HCT116 (cell line): ENCODE measurements around the gene POMT2. TPM values are rescaled to one million over a fixed set of nuclear protein-coding genes. Genes with fewer than 3 reads are reported as not detected.
"Not testable (repeated sequence)": the region's sequence is repeated elsewhere in the genome, so short reads cannot be mapped to it uniquely, and the experiment has no call there.

ENCODE experiments used
- ATAC-seq: fragments of 200-7000 bp; cut with Tn5 transposase; 2 replicates; pipeline ENCODE4 v1.9.1; 2020; ENCODE audit warnings: mild to moderate bottlenecking, moderate library complexity
- BruUV-seq: library from RNA; stranded (reverse); fragments of 400-500 nt; replicated peaks from 2 replicates; lab custom pipeline; 2021; lab: Mats Ljungman, UMichigan
- CTCF ChIA-PET: fragments of 300-600 bp; sonication (Branson Sonifier 250); formaldehyde crosslinking; loops from one replicate; lab custom pipeline; 2021; ENCODE audit warnings: antibody characterized with exemption; lab: Charles Lee
- POLR2A ChIA-PET: fragments of 300-600, 350-600 bp; sonication (Branson Sonifier 250); formaldehyde crosslinking; loops from one replicate; lab custom pipeline; 2021; ENCODE audit warnings: antibody characterized with exemption; lab: Charles Lee
- RAD21 ChIA-PET, 2 experiments: fragments of 300-600 bp; sonication (Branson Sonifier 250); formaldehyde crosslinking; loops; one replicate each; lab custom pipeline; 2023; ENCODE audit warnings: low total read pairs in 2 of 2; ENCODE audit not compliant: uncharacterized antibody in 2 of 2, unreplicated experiment in 2 of 2, low non-redundant PET in 1 of 2; lab: Charles Lee
- DNase-seq: peaks from one replicate; pipeline ENCODE4 v3.0.0-alpha.2; 2010; ENCODE audit warnings: low read depth, low spot score
- H2AFZ ChIP-seq: fragments of 200-600 bp; shearing (Covaris generic), sonication (generic); 2 replicates; pipeline ENCODE4 v1.6.1; 2017; ENCODE audit warnings: low read depth, mixed run types, mixed read lengths, antibody characterized with exemption, low read length; ENCODE audit not compliant: poor library complexity, severe bottlenecking
- H3K27ac ChIP-seq: 2 replicates; pipeline ENCODE4 v1.5.1; 2012; ENCODE audit warnings: low read depth, low read length
- H3K27me3 ChIP-seq: fragments of 200-600 bp; sonication (generic); 2 replicates; pipeline ENCODE4 v1.6.1; 2016; ENCODE audit warnings: mixed run types, low read length, mixed read lengths; ENCODE audit not compliant: insufficient read depth
- H3K36me3 ChIP-seq, 2 experiments: fragments of 200-500 bp in 1 of 2; fragments of 200-600 bp in 1 of 2; sonication (Bioruptor generic) in 1 of 2; sonication (generic) in 1 of 2; 2 replicates each; pipeline versions ENCODE4 v1.5.1 to v1.6.1; 2014 to 2016; ENCODE audit warnings: low read length in 2 of 2, inconsistent platforms in 1 of 2, mixed read lengths in 1 of 2, mixed run types in 1 of 2; ENCODE audit not compliant: insufficient read depth in 2 of 2, control insufficient read depth in 1 of 2
- H3K4me1 ChIP-seq, 2 experiments: fragments of 200-600 bp in 1 of 2; sonication (generic) in 1 of 2; 2 replicates each; pipeline versions ENCODE4 v1.5.1 to v1.6.1; 2012 to 2017; ENCODE audit warnings: low read length in 2 of 2, inconsistent platforms in 1 of 2, mild to moderate bottlenecking in 1 of 2, mixed read lengths in 1 of 2, mixed run types in 1 of 2, moderate library complexity in 1 of 2; ENCODE audit not compliant: insufficient read depth in 2 of 2, control insufficient read depth in 1 of 2
- H3K4me2 ChIP-seq: fragments of 200-600 bp; sonication (generic); 2 replicates; pipeline ENCODE4 v1.6.1; 2017; ENCODE audit warnings: mixed run types, low read length, mixed read lengths
- H3K4me3 ChIP-seq, 2 experiments: fragments of 200-600 bp in 1 of 2; sonication (generic) in 1 of 2; replicated peaks in 1 of 2; 2 replicates each; pipeline ENCODE4 v1.5.1; 2011 to 2016; ENCODE audit warnings: low read length in 2 of 2, control low read depth in 1 of 2, low read depth in 1 of 2, mild to moderate bottlenecking in 1 of 2, mixed read lengths in 1 of 2, mixed run types in 1 of 2
- H3K79me2 ChIP-seq: fragments of 200-600 bp; sonication (generic); 2 replicates; pipeline ENCODE4 v1.6.1; 2017; ENCODE audit warnings: mild to moderate bottlenecking, mixed run types, low read length, moderate library complexity, mixed read lengths; ENCODE audit not compliant: insufficient read depth
- H3K9ac ChIP-seq: fragments of 200-600 bp; sonication (generic); 2 replicates; pipeline ENCODE4 v1.6.1; 2016; ENCODE audit warnings: low read length, mixed read lengths
- H3K9me2 ChIP-seq: fragments of 200-600 bp; sonication (generic), shearing (Covaris generic); 2 replicates; pipeline ENCODE4 v1.6.1; 2017; ENCODE audit warnings: mixed run types, mild to moderate bottlenecking, moderate library complexity; ENCODE audit not compliant: insufficient read depth
- H3K9me3 ChIP-seq, 2 experiments: fragments of 200-500 bp in 1 of 2; fragments of 200-600 bp in 1 of 2; sonication (Bioruptor generic) in 1 of 2; sonication (generic) in 1 of 2; 2 replicates each; pipeline ENCODE4 v1.6.1; 2014 to 2017; ENCODE audit warnings: low read length in 2 of 2, mixed read lengths in 2 of 2, inconsistent platforms in 1 of 2, low read depth in 1 of 2, mild to moderate bottlenecking in 1 of 2, mixed run types in 1 of 2, moderate library complexity in 1 of 2; ENCODE audit not compliant: control insufficient read depth in 1 of 2, insufficient read depth in 1 of 2
- H4K20me1 ChIP-seq: fragments of 200-600 bp; sonication (generic), shearing (Covaris generic); 2 replicates; pipeline ENCODE4 v1.6.1; 2017; ENCODE audit warnings: mixed run types, mild to moderate bottlenecking, moderate library complexity; ENCODE audit not compliant: insufficient read depth
- CEBPB ChIP-seq: IDR thresholded peaks from 2 replicates; pipeline ENCODE4 v1.6.1; 2012; ENCODE audit warnings: low read depth
- EZH2 ChIP-seq: fragments of 200-600 bp; sonication (generic); IDR thresholded peaks from 2 replicates; pipeline ENCODE4 v1.6.1; 2017; ENCODE audit warnings: antibody characterized with exemption, mixed run types
- EZH2phosphoT487 ChIP-seq: fragments of 200-600 bp; IDR thresholded peaks from 2 replicates; pipeline ENCODE4 v1.6.1; 2018; ENCODE audit warnings: antibody characterized with exemption, borderline replicate concordance
- FOSL1 ChIP-seq: IDR thresholded peaks from 2 replicates; pipeline ENCODE4 v1.6.1; 2012; ENCODE audit warnings: low read depth
- JUND ChIP-seq: IDR thresholded peaks from 2 replicates; pipeline ENCODE4 v1.6.1; 2012
- SRF ChIP-seq: IDR thresholded peaks from 2 replicates; pipeline ENCODE4 v1.6.1; 2012; ENCODE audit warnings: low read depth
- TCF7L2 ChIP-seq: IDR thresholded peaks from 2 replicates; pipeline ENCODE4 v1.7.0; 2011; ENCODE audit warnings: borderline replicate concordance, inconsistent platforms; ENCODE audit not compliant: insufficient read depth, insufficient read length; ENCODE audit errors: extremely low read depth
- YY1 ChIP-seq: IDR thresholded peaks from 2 replicates; pipeline ENCODE4 v1.6.1; 2011; ENCODE audit warnings: low read length, low read depth, moderate library complexity, mild to moderate bottlenecking; ENCODE audit not compliant: insufficient replicate concordance; ENCODE audit errors: extremely low read depth
- ZNF274 ChIP-seq: fragments of 200-500 bp; sonication (Bioruptor generic); IDR thresholded peaks from 2 replicates; pipeline ENCODE4 v1.6.1; 2014; ENCODE audit warnings: mild to moderate bottlenecking, low read depth, low read length, inconsistent platforms
- intact Hi-C: fragments of 100-400 bp; cut with micrococcal nuclease; formaldehyde crosslinking; loops from 2 replicates; pipeline ENCODE4 v1.10.0; 2022
- total RNA-seq: library from RNA; stranded (reverse); gene quantifications from one replicate; pipeline ENCODE4 v1.2.1, GENCODE V29; 2021; ENCODE audit not compliant: unreplicated experiment
- TF ChIP-seq, protein P1 (sequence below): IDR thresholded peaks from 2 replicates; pipeline ENCODE4 v1.6.1; 2012
- TF ChIP-seq, protein P2 (sequence below): IDR thresholded peaks from 2 replicates; pipeline ENCODE4 v1.6.1; 2012

The POMT2 gene
- total RNA-seq, 1 experiment from 2014 or later, result 30.2 TPM

DNA sequence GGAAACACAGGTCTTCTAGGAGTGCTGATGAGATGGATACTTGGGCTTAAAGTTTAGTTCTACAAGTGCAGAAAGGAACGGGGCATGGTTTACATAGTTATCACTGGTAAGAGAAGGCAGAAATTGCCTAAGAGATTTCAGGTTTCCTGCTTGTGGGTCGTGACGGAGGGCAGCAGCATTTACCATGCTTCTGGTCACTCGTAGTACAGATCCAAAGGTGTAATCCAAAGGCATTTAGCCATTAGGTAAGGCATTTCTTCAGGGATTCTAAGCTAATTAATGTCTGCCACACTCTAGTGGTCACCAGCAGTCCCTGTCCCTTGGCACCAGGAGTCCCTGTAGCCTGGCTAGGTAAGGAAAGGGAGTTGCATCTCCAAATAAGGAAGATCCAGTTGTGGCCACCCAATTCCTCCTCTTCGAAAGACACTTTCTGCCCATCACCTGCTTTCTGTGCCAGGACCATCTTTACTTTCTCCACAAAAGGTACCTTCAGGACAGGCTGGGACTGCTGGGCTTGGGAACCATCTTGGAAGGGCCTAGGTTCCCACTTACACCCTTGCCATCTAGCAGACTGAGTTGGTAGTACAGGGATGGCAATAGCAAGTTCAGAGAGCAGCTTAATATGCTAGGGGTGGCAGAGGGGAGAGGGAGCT is 1.7 kb upstream of the POMT2 start (continued):
- TF ChIP-seq CEBPB, result no peak
- no peak for TF ChIP-seq ZNF274
- no peak for TF ChIP-seq EZH2
- no peak for TF ChIP-seq TCF7L2
- TF ChIP-seq, protein P1, sequence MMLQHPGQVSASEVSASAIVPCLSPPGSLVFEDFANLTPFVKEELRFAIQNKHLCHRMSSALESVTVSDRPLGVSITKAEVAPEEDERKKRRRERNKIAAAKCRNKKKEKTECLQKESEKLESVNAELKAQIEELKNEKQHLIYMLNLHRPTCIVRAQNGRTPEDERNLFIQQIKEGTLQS, result no peak
- no peak for TF ChIP-seq JUND
- no peak for TF ChIP-seq SRF

DNA sequence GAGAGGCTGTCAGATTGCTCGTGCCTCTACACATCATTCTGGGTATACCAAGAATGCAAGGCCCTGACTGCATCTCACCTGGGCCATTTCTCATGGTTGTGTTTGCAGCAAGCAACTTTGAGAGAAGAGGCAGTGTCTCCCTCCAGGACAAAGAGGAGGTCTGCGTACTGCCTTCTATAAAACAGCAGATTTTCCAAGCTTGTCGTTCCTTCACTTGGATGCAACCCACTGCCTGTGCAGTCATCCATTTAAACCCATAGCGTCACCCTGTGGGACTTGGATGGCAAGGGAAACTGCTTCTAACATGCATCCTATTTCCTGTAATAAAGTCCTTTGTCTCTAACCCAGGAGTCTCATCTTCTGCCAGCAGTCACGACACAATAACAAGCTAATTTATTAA is 1.3 kb downstream of the POMT2 start:
- Histone ChIP-seq H3K36me3 (no peaks in the 10 kb centered on the region), H2AFZ (no peak overlapping the region), H3K9me2 (no peaks in the 10 kb centered on the region), H3K27ac (no peak overlapping the region), H3K27me3 (no peaks in the 10 kb centered on the region), H3K4me3 (peak overlapping the region; percentile 72), H3K4me2 (peak overlapping the region; percentile 86), H3K9ac (peak overlapping the region; percentile 84), H3K9me3 (no peaks in the 10 kb centered on the region), H3K4me1 (peaks cover 8 to 25% of the 10 kb centered on the region in 2 experiments; a peak in 3 of 4 replicates), H3K79me2 (peaks cover 24% of the 10 kb centered on the region), H4K20me1 (no peaks in the 10 kb centered on the region)
- intact Hi-C loops, result no loop called here
- CTCF ChIA-PET, result interaction anchor here (1.0 to 1.1 kb wide), 2 partner anchors 168 to 224 kb away, joined by 3 read pairs; no protein-coding TSS in a partner anchor
- TF ChIP-seq, protein P2, sequence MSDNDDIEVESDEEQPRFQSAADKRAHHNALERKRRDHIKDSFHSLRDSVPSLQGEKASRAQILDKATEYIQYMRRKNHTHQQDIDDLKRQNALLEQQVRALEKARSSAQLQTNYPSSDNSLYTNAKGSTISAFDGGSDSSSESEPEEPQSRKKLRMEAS, result no peak
- no peak for TF ChIP-seq JUND
- no peak for TF ChIP-seq FOSL1
- TF ChIP-seq YY1, result no peak
- no peak for TF ChIP-seq EZH2phosphoT487
- ATAC-seq (no peak), DNase-seq (no peak)
- RAD21 ChIA-PET, result no interaction called here
- POLR2A ChIA-PET, result no interaction called here
- BruUV-seq, result no TSS peak

DNA sequence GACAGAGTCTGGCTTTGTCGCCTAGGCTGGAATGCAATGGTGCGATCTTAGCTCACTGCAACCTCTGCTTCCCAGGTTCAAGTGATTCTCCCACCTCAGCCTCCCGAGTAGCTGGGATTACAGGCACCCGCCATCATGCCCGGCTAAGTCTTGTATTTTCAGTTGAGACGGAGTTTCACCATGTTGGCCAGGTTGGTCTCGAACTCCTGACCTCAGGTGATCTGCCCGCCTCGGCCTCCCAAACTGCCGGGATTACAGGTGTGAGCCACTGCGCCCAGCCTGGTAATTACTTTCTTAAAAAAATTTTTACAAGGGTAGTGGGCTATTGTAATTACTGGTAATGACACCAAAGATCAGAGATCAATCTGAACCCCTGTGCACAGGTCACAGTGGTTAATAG is 1.9 kb downstream of the POMT2 start:
- H3K9me3 ChIP-seq, result not testable (repeated sequence)

More for the DNA sequence above, 1.9 kb downstream of the POMT2 start:
- H3K9me2 ChIP-seq, H3K27me3 ChIP-seq, DNase-seq, POLR2A ChIA-PET, H3K36me3 ChIP-seq, BruUV-seq, H3K4me2 ChIP-seq, ATAC-seq, RAD21 ChIA-PET, H3K9ac ChIP-seq, H4K20me1 ChIP-seq, H3K27ac ChIP-seq, H3K4me3 ChIP-seq, H2AFZ ChIP-seq, intact Hi-C loops: not testable (repeated sequence)
- Histone ChIP-seq H3K4me1 (peaks cover 8 to 25% of the 10 kb centered on the region in 2 experiments; a peak in 3 of 4 replicates), H3K79me2 (peaks cover 24% of the 10 kb centered on the region)
- CTCF ChIA-PET, result interaction anchor here (1.0 to 1.1 kb wide), 2 partner anchors 168 to 224 kb away, joined by 3 read pairs; no protein-coding TSS in a partner anchor
